Gastroesophageal sphincter (tissue), 4 donors: ENCODE measurements around the gene EFEMP2. TPM values are rescaled to one million over a fixed set of nuclear protein-coding genes. Genes with fewer than 3 reads are reported as not detected.
A peak's percentile ranks its signal among the peaks of the same experiment; 100 is the strongest.
"Not testable (repeated sequence)": the region's sequence is repeated elsewhere in the genome, so short reads cannot be mapped to it uniquely, and the experiment has no call there.

Source experiments
- ATAC-seq: fragments of 150-250 bp; one replicate; pipeline ENCODE4 v1.9.1; 2016; ENCODE audit warnings: mild to moderate bottlenecking, moderate library complexity
- H3K27ac ChIP-seq, 4 donors: fragments of 200-600 bp; sonication (generic) in 3 of 4; 1 replicate in 3 of 4; 2 replicates in 1 of 4; pipeline ENCODE4 v1.5.1; 2016 to 2019
- H3K27me3 ChIP-seq: fragments of 200-600 bp; sonication (generic); one replicate; pipeline ENCODE4 v1.5.1; 2019
- H3K36me3 ChIP-seq, 2 donors: fragments of 200-600 bp; sonication (generic); one replicate each; pipeline ENCODE4 v1.5.1; 2019; ENCODE audit warnings: control low read depth in 1 of 2
- H3K4me1 ChIP-seq, 3 donors: fragments of 200-600 bp; sonication (generic); 1 replicate in 2 of 3; 2 replicates in 1 of 3; pipeline ENCODE4 v1.5.1; 2016 to 2019; ENCODE audit warnings: control low read depth in 2 of 3
- H3K4me3 ChIP-seq, 2 donors: fragments of 200-600 bp; sonication (generic); one replicate each; pipeline ENCODE4 v1.5.1; 2019; ENCODE audit warnings: mild to moderate bottlenecking in 1 of 2, moderate library complexity in 1 of 2
- H3K9me3 ChIP-seq, 3 donors: fragments of 200-600 bp; sonication (generic); one replicate each; pipeline ENCODE4 v1.5.1; 2017 to 2019; ENCODE audit warnings: control low read depth in 2 of 3
- EP300 ChIP-seq: sonication (generic); formaldehyde crosslinking; IDR thresholded peaks from one replicate; pipeline ENCODE4 v1.6.1; 2017; ENCODE audit warnings: antibody characterized with exemption, mild to moderate bottlenecking
- POLR2A ChIP-seq, 2 donors: fragments of 450-650 bp; IDR thresholded peaks; one replicate each; pipeline ENCODE4 v1.6.1; 2017; ENCODE audit warnings: antibody characterized with exemption in 2 of 2, mild to moderate bottlenecking in 2 of 2, moderate library complexity in 1 of 2
- POLR2AphosphoS5 ChIP-seq: sonication (generic); formaldehyde crosslinking; IDR thresholded peaks from one replicate; pipeline ENCODE4 v1.6.1; 2017; ENCODE audit warnings: antibody characterized with exemption
- WGBS, 2 donors: methylation state at CpG; one replicate each; pipeline ENCODE4 v1.1.5; 2018; ENCODE audit warnings: low coverage in 1 of 2; 5-methylcytosine and 5-hydroxymethylcytosine counted together
- total RNA-seq, 4 donors: library from RNA; depleted of rRNA; stranded (reverse); fragments of >200 nt; gene quantifications; one replicate each; pipeline ENCODE4 v1.1.0, GENCODE V29; 2016
- TF ChIP-seq, protein P1 (sequence below), 4 experiments: fragments of 200-600 bp in 2 of 4; fragments of 450-650 bp in 2 of 4; sonication (generic) in 1 of 4; IDR thresholded peaks; one replicate each; pipeline ENCODE4 v1.5.1; 2017 to 2019; ENCODE audit warnings: antibody characterized with exemption in 4 of 4, mild to moderate bottlenecking in 2 of 4, moderate library complexity in 2 of 4

EFEMP2 gene
- total RNA-seq, 4 donors from 2014 or later = 55.6 to 92.8 (median 81.2) TPM

DNA sequence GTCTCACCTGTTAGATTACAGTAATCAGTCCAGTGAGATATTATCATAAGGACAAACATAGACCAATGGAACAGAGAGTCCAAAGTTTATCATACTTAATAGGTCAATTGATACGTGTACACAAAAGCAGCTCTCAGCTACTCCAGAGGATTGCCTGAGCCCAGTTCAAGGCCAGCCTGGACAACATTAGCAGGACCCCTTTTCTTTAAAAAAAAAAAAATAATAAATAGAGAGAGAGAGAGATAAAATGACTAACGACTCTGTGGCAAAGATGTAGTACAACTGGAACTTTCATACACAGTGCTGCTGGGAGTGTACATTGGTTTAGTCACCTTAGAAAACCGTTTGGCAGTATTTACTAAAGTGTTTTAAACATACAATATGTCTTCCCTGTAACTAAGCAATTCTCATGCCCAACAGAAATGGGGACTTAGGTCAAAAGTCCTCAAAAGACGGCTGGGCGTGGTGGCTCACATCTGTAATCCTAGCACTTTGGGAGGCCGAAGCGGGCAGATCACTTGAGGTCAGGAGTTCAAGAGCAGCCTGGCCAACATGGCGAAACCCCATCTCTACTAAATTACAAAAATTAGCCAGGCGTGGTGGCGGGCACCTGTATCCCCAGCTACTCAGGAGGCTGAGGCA is 28.2 kb downstream of the EFEMP2 start:
- H3K27me3 ChIP-seq = no peaks in the 10 kb centered on the region
- no peaks in the 10 kb centered on the region for H3K4me1 ChIP-seq
- TF ChIP-seq EP300 (no peak), POLR2AphosphoS5 (no peak), POLR2A (IDR thresholded peaks at IDR 0.05) (no peak)
- TF ChIP-seq, protein P1, sequence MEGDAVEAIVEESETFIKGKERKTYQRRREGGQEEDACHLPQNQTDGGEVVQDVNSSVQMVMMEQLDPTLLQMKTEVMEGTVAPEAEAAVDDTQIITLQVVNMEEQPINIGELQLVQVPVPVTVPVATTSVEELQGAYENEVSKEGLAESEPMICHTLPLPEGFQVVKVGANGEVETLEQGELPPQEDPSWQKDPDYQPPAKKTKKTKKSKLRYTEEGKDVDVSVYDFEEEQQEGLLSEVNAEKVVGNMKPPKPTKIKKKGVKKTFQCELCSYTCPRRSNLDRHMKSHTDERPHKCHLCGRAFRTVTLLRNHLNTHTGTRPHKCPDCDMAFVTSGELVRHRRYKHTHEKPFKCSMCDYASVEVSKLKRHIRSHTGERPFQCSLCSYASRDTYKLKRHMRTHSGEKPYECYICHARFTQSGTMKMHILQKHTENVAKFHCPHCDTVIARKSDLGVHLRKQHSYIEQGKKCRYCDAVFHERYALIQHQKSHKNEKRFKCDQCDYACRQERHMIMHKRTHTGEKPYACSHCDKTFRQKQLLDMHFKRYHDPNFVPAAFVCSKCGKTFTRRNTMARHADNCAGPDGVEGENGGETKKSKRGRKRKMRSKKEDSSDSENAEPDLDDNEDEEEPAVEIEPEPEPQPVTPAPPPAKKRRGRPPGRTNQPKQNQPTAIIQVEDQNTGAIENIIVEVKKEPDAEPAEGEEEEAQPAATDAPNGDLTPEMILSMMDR (IDR thresholded peaks at IDR 0.05) = no peak
- no peak for ATAC-seq
- no peaks in the 10 kb centered on the region for H3K36me3 ChIP-seq
- H3K27ac ChIP-seq = no peak overlapping the region
- no peak overlapping the region for H3K4me3 ChIP-seq
- WGBS, 2 donors = 78 to 85% methylated on average over 2 to 10 of the region's 10 CpGs
- no peaks in the 10 kb centered on the region for H3K9me3 ChIP-seq

DNA sequence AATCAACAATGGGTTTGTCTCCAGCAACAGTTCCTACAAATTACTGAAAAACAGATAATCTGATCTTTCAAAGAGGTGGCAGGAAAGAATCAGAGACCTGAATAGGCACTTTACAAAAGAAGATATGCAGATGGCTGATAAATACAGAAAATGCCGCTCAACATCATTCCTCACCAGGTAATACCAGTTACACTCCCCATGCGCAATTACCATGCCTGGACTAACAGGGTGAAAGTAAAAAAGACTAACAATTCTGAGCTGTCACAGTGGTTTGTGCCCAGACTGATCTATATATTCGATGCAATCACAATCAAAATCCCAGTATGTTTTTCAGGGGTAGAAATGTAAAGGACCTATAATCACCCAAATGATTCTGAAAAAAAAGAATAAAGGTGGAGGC is 28.8 kb downstream of the EFEMP2 start:
- Histone ChIP-seq H3K4me1 (no peaks in the 10 kb centered on the region), H3K27ac (no peak overlapping the region), H3K4me3 (no peak overlapping the region), H3K36me3 (no peaks in the 10 kb centered on the region), H3K27me3 (no peaks in the 10 kb centered on the region), H3K9me3 (no peaks in the 10 kb centered on the region)
- 92 to 95% methylated on average over 3 of the region's 3 CpGs for WGBS, 2 donors
- ATAC-seq = no peak
- TF ChIP-seq, protein P1 (IDR thresholded peaks at IDR 0.05) = no peak
- TF ChIP-seq POLR2AphosphoS5 = no peak
- no peak for TF ChIP-seq EP300
- TF ChIP-seq POLR2A (IDR thresholded peaks at IDR 0.05) = no peak

DNA sequence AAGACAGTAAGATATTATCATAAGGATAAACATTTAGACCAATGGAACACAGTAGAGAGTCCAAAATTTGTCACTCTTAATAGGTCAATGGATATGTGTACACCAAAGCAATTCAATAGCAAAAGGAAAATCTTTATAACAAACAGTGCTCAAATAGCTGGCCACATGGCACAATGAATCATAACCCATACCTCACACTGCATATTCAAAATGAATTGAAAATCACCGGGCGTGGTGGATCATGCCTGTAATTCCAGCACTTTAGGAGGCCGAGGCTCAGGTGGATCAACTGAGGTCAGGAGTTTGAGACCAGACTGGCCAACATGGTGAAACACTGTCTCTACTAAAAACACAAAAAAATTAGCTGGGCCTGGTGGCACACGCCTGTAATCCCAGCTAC is 30.5 kb downstream of the EFEMP2 start:
- no peaks in the 10 kb centered on the region for H3K4me1 ChIP-seq
- WGBS, 2 donors = 96 to 100% methylated on average over 1 to 4 of the region's 4 CpGs

DNA sequence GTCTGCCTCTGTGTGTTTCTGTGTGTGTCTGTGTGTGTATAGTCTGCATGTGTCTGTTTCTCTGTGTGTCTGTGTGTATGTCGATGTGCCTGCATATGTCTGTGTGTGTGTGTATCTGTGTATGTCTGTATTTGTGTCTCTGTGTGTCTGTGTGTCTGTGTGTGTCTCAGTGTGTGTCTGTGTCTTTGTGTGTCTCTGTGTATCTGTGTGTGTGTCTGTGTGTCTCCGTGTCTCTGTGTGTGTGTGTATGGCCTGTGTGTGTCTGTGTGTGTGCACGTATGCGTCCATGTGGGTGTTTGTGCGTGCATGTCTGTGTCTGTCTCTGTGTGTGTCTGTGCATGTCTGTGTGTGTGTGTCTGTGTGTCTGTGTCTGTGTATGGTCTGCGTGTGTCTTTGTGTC is 38.4 kb downstream of the EFEMP2 start:
- 20 to 33% methylated on average over 1 to 3 of the region's 6 CpGs for WGBS, 2 donors
- Histone ChIP-seq H3K4me3 (peak overlapping the region; percentile 6 to 63), H3K27ac (no peak overlapping the region), H3K4me1 (peaks cover 0 to 19% (median 10%) of the 10 kb centered on the region in 3 donors), H3K27me3 (peaks cover 5% of the 10 kb centered on the region), H3K36me3 (no peaks in the 10 kb centered on the region), H3K9me3 (no peaks in the 10 kb centered on the region)
- no peak for ATAC-seq
- no peak for TF ChIP-seq POLR2A (IDR thresholded peaks at IDR 0.05)
- no peak for TF ChIP-seq POLR2AphosphoS5
- TF ChIP-seq, protein P1 (IDR thresholded peaks at IDR 0.05) = no peak
- TF ChIP-seq EP300 = no peak

More for the DNA sequence above, 30.5 kb downstream of the EFEMP2 start:
- no peak overlapping the region for H3K27ac ChIP-seq
- no peaks in the 10 kb centered on the region for H3K27me3 ChIP-seq
- TF ChIP-seq POLR2AphosphoS5 = no peak
- no peaks in the 10 kb centered on the region for H3K36me3 ChIP-seq
- no peak overlapping the region for H3K4me3 ChIP-seq
- H3K9me3 ChIP-seq = no peaks in the 10 kb centered on the region
- ATAC-seq = no peak

DNA sequence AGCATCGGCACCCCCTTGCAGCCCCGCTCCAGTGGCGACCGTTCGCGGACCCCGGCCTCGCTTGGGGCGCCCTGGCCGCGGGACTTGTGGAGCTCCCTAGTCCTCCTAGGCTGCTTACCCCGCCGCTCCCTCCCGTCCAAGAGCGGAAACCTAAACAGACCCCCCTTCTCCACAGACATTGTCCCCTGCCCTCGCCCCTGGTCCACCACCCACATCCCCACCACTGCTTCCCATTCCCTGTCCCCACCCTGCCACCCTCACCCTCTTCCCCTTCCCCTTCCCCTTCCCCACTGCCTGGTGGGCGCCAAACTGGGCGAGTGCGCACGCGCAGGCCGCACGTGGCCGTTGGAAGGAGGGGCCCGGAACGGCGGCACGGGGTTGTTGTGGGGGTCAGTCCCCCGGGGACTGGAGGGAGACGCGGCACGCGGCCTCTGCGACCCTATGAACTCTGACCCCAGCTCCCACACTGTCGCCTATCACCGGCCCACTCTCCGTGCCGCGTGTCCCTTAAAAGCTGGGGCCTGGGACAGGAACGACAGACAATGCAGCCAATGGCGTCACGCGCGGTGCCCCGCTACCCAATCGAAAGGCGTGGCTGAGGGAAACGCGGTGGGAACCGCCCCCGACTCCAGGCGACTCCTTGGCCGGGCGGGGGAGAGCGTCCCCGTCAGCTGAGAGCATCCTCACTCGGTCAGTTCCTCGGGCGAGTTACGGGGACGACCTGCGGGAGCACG is 39.1 kb downstream of the EFEMP2 start, which contains the start of gene SNX32:
Gene SNX32 (plus strand): TSS at position 667 of the 734 bp plus-strand sequence. CDS start 103 bp downstream, outside the sequence.
- Histone ChIP-seq H3K36me3 (no peaks in the 10 kb centered on the region), H3K4me1 (peaks cover 0 to 19% (median 10%) of the 10 kb centered on the region in 3 donors), H3K27ac (peak within 1 kb of the TSS in 3 of 4 donors; percentile 48 to 59 (median 50)), H3K4me3 (peak within 1 kb of the TSS; percentile 39 to 63), H3K27me3 (peaks cover 7% of the 10 kb centered on the region), H3K9me3 (no peaks in the 10 kb centered on the region)
- 0% methylated on average over 3 of the region's 63 CpGs; no CpG with 5 or more reads in 1 of the 2 donors for WGBS, 2 donors
- TF ChIP-seq POLR2AphosphoS5 = peak; percentile 16
- TF ChIP-seq, protein P1 (IDR thresholded peaks at IDR 0.05) = no peak
- peak; percentile 100 for ATAC-seq

DNA sequence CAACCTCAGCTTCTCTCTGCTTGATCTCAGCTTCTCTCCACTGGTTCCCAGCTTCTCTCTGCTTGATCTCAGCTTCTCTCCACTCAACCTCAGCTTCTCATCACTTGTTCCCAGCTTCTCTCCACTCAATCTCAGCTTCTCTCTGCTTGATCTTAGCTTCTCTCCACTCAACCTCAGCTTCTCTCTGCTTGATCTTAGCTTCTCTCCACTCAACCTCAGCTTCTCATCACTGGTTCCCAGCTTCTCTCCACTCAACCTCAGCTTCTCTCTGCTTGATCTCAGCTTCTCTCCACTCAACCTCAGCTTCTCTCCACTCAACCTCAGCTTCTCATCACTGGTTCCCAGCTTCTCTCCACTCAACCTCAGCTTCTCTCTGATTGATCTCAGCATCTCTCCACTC is 40.4 kb downstream of the EFEMP2 start:
- not testable (repeated sequence) for H3K36me3 ChIP-seq, H3K9me3 ChIP-seq, H3K27me3 ChIP-seq, H3K4me3 ChIP-seq, H3K27ac ChIP-seq, ATAC-seq
- peaks cover 0 to 19% (median 10%) of the 10 kb centered on the region in 3 donors for H3K4me1 ChIP-seq
